Tibial artery (tissue), 4 donors: ENCODE results near the gene ADCY1.

Source experiments
- DNase-seq, 2 donors: peaks; one replicate each; pipeline ENCODE4 v3.0.0-alpha.2; 2019
- H3K27ac ChIP-seq, 2 donors: fragments of 200-600 bp; sonication (generic) in 1 of 2; 1 replicate in 1 of 2; 2 replicates in 1 of 2; pipeline ENCODE4 v1.5.1; 2018 to 2019; ENCODE audit warnings: mild to moderate bottlenecking in 1 of 2
- H3K27me3 ChIP-seq, 2 donors: fragments of 200-600 bp; sonication (generic) in 1 of 2; one replicate each; pipeline versions ENCODE4 v1.5.1 to v1.6.0; 2016 to 2019
- H3K36me3 ChIP-seq, 3 donors: fragments of 200-600 bp; sonication (generic) in 2 of 3; one replicate each; pipeline ENCODE4 v1.5.1; 2016 to 2019; ENCODE audit warnings: mild to moderate bottlenecking in 2 of 3
- H3K4me1 ChIP-seq, 4 donors: fragments of 200-600 bp; sonication (generic) in 2 of 4; 1 replicate in 3 of 4; 2 replicates in 1 of 4; pipeline ENCODE4 v1.5.1; 2016 to 2019
- H3K4me3 ChIP-seq, 2 donors: fragments of 200-600 bp; sonication (generic) in 1 of 2; 1 replicate in 1 of 2; 2 replicates in 1 of 2; pipeline ENCODE4 v1.5.1; 2018 to 2019; ENCODE audit warnings: mild to moderate bottlenecking in 2 of 2
- H3K9me3 ChIP-seq, 3 donors: fragments of 200-600 bp; sonication (generic) in 1 of 3; one replicate each; pipeline ENCODE4 v1.5.1; 2016 to 2019
- intact Hi-C: fragments of 100-400 bp; cut with DNase I; formaldehyde crosslinking; loops from one replicate; pipeline ENCODE4 v1.15.0; 2023; ENCODE audit warnings: low total_unique reads
- TF ChIP-seq, protein P1 (sequence below), 2 experiments: fragments of 200-600 bp in 1 of 2; fragments of 450-650 bp in 1 of 2; IDR thresholded peaks; one replicate each; pipeline ENCODE4 v1.5.1; 2017 to 2019; ENCODE audit warnings: antibody characterized with exemption in 2 of 2, mild to moderate bottlenecking in 1 of 2, moderate library complexity in 1 of 2

Gene ADCY1

DNA sequence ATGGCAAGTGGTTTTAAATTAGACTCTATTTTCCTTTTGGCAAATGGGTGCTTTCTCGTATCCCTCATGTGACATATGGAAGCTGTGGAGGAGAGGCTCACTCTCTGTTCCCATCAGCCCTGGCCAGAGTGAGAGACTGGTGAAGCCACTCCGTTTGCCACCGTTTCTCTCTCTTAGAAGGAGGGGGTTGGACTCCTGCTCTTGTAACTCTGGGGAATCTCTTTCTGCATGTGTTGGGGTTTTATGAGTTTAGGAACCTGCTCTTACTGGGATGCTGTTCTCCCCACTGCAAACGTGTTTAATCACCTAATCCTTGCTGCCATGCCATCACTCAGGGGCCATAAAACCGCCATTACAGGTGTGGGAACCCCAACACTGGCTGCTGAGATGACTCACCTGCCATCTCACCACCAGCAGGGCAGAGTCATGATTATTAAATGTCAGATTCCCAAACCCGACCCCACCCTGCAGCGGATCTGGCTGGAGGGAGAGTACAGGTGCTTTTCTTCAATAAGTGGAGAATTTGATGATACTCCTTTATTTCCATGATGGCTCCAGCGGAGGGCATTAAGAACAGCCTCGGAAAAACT, 103.2 kb downstream of the ADCY1 start:
- Histone ChIP-seq H3K9me3 (no peaks in the 10 kb centered on the region), H3K27me3 (peaks cover 0 to 7% of the 10 kb centered on the region in 2 donors), H3K4me1 (no peaks in the 10 kb centered on the region), H3K27ac (no peak overlapping the region), H3K36me3 (no peaks in the 10 kb centered on the region), H3K4me3 (no peak overlapping the region)
- intact Hi-C loops, result no loop called here
- TF ChIP-seq, protein P1, sequence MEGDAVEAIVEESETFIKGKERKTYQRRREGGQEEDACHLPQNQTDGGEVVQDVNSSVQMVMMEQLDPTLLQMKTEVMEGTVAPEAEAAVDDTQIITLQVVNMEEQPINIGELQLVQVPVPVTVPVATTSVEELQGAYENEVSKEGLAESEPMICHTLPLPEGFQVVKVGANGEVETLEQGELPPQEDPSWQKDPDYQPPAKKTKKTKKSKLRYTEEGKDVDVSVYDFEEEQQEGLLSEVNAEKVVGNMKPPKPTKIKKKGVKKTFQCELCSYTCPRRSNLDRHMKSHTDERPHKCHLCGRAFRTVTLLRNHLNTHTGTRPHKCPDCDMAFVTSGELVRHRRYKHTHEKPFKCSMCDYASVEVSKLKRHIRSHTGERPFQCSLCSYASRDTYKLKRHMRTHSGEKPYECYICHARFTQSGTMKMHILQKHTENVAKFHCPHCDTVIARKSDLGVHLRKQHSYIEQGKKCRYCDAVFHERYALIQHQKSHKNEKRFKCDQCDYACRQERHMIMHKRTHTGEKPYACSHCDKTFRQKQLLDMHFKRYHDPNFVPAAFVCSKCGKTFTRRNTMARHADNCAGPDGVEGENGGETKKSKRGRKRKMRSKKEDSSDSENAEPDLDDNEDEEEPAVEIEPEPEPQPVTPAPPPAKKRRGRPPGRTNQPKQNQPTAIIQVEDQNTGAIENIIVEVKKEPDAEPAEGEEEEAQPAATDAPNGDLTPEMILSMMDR (IDR thresholded peaks at IDR 0.05), result no peak
- peak in 1 of 2 donors; percentile 25 for DNase-seq

DNA sequence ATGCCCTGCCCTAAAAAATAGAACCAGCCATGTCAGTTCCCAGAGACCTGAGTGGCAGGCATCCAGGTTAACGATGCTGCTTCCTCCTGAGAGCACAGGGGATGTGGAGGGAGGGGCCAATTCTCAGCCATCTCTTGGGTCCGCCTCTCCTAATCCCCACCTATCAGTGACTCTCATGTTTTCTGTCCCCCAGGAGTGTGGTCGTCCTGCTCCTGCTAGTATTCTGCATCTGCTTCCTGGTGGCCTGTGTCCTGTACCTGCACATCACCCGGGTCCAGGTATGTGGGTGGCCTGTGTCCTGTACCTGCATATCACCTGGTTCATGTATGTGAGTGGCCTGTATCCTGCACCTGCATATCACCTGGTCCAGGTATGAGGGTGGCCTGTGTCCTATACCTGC, 105.3 kb downstream of the ADCY1 start:
- H3K36me3 ChIP-seq, result no peaks in the 10 kb centered on the region
- DNase-seq, result peak in 1 of 2 donors; percentile 31
- no peak overlapping the region for H3K4me3 ChIP-seq
- H3K9me3 ChIP-seq, result no peaks in the 10 kb centered on the region
- H3K4me1 ChIP-seq, result no peaks in the 10 kb centered on the region
- peaks cover 0 to 7% of the 10 kb centered on the region in 2 donors for H3K27me3 ChIP-seq
- intact Hi-C loops, result no loop called here
- TF ChIP-seq, protein P1 (IDR thresholded peaks at IDR 0.05), result no peak
- H3K27ac ChIP-seq, result no peak overlapping the region

DNA sequence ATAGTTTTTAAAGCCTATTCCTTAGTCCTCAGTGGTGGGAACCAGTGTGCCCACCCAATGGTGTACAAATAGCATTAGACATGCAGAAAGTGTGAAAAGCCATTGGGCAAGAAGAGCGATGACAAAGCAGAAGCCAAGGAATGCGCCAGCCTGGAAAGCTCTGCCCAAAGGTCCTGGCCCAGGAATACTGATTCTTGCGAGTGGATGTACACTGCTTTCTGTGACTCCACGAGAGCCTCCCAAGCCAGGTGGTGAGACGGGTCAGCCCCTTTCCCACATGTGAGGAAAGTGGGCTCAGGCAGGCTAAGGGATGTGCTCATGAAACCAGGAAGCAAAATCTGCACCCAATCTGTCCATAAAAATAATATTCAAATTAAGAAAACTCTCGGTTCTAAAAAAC, 106.6 kb downstream of the ADCY1 start:
- peak in 1 of 2 donors; percentile 25 for DNase-seq
- TF ChIP-seq, protein P1 (IDR thresholded peaks at IDR 0.05), result no peak
- H3K4me1 ChIP-seq, result no peaks in the 10 kb centered on the region
- no peaks in the 10 kb centered on the region for H3K36me3 ChIP-seq
- H3K27me3 ChIP-seq, result peaks cover 0 to 7% of the 10 kb centered on the region in 2 donors
- H3K4me3 ChIP-seq, result no peak overlapping the region
- no peaks in the 10 kb centered on the region for H3K9me3 ChIP-seq
- H3K27ac ChIP-seq, result no peak overlapping the region
- intact Hi-C loops, result no loop called here

DNA sequence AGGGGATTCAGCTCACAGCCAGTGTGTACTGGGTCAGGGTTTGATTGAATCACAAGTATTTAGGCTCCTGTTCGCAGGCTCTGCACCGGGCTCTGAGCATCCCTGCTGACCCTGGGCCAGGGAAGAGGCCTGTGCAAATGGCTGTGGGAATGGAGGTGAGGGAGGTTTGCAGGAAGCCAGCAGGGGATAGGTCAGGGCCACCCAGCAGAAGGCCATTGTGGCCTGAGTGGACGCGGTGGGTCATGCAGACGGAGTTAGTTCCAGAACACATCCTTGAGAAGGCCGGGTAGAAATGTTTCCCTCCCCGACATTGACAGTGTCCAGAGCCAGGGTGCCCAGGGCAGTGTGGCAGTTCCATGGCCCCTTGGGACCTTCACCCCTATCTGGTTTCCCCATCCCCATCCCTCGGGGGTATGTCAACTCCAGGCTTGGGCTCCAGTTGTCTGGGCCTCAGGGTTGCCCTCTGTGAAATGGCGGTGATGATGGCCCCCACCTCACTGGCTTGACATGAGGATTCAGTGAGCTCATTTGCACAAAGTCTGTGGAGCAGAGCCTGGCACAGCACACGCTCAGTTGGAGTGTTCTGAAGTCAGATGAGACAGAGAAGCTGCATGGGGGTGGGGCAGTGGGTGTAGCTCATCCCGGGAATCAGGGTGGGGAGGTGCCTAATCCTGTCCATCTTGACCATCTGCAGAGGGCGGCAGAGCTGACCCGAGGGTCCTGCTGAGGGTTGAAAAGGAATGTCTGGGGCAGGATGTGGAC, 107.6 kb downstream of the ADCY1 start:
- peaks cover 0 to 7% of the 10 kb centered on the region in 2 donors for H3K27me3 ChIP-seq
- H3K4me3 ChIP-seq, result no peak overlapping the region
- TF ChIP-seq, protein P1 (IDR thresholded peaks at IDR 0.05), result no peak
- H3K9me3 ChIP-seq, result no peaks in the 10 kb centered on the region
- peak in 1 of 2 donors; percentile 41 for DNase-seq
- H3K27ac ChIP-seq, result no peak overlapping the region
- no peaks in the 10 kb centered on the region for H3K4me1 ChIP-seq
- H3K36me3 ChIP-seq, result no peaks in the 10 kb centered on the region
- intact Hi-C loops, result no loop called here

DNA sequence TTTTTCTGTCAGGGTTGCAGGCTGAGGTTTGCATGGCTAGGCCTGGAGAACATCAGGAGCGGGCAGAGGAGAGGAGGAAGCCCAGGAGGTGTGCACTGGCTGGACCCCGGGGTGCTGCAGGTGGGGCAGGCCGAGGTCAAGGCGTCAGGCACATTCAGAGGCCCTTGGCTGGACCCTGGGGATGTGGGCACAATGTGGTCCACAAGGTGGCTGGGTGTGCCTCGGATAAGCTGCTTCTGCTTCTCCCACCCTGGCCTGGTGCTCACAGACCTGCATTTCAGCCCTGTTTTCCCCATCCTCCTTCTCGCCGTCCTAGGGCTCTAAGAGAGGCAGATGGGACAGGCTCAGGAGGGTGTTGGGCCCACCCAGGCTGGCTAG, 108.2 kb downstream of the ADCY1 start:
- peak in 1 of 2 donors; percentile 34 for DNase-seq

More for the DNA sequence above, 108.2 kb downstream of the ADCY1 start:
- Histone ChIP-seq H3K9me3 (no peaks in the 10 kb centered on the region), H3K4me3 (no peak overlapping the region), H3K36me3 (no peaks in the 10 kb centered on the region), H3K27ac (no peak overlapping the region), H3K4me1 (no peaks in the 10 kb centered on the region), H3K27me3 (peaks cover 0 to 7% of the 10 kb centered on the region in 2 donors)
- intact Hi-C loops, result no loop called here
- TF ChIP-seq, protein P1 (IDR thresholded peaks at IDR 0.05), result no peak
